HepG2 (cell line): ENCODE data around the gene SNAPC4. TPM values are rescaled to one million over a fixed set of nuclear protein-coding genes. Genes with fewer than 3 reads are reported as not detected.

Source experiments
- ATAC-seq: fragments of 200-7000 bp; cut with Tn5 transposase; 3 replicates; pipeline ENCODE4 v1.9.1; 2020; ENCODE audit warnings: mild to moderate bottlenecking, moderate library complexity
- BruUV-seq: library from RNA; stranded (reverse); fragments of 400-500 nt; replicated peaks from 2 replicates; lab custom pipeline; 2021; lab: Mats Ljungman, UMichigan
- CTCF ChIA-PET: fragments of 300-600 bp; formaldehyde crosslinking; extraction: SDS; loops from one replicate; lab custom pipeline; 2021; ENCODE audit warnings: low total read pairs, inconsistent platforms, low intra/inter-chr PET ratio; lab: Yijun Ruan, JAX
- POLR2A ChIA-PET: fragments of 350-600 bp; sonication (Branson Sonifier 250); formaldehyde crosslinking; loops from one replicate; lab custom pipeline; 2020; ENCODE audit warnings: antibody characterized with exemption, inconsistent platforms; lab: Yijun Ruan, JAX
- DNase-seq: peaks from one replicate; pipeline ENCODE4 v3.0.0-alpha.2; 2015; ENCODE audit warnings: low spot score
- FAIRE-seq: peaks from 3 replicates; lab custom pipeline; 2011; peaks lifted over from hg19 to GRCh38; lab: Jason Lieb, UNC
- H2AFZ ChIP-seq: one replicate; pipeline ENCODE4 v1.6.1; 2011; ENCODE audit warnings: low read length, inconsistent platforms
- H3K27ac ChIP-seq: fragments of 300-600 bp; 3 replicates; pipeline ENCODE4 v1.8.0; 2011; ENCODE audit warnings: mixed run types, mild to moderate bottlenecking, mixed read lengths, low read length, inconsistent platforms; ENCODE audit not compliant: insufficient read depth; ENCODE audit errors: extremely low read length
- H3K27me3 ChIP-seq, 2 experiments: fragments of 200-600 bp in 1 of 2; 2 replicates in 1 of 2; 3 replicates in 1 of 2; pipeline versions ENCODE4 v1.6.0 to v1.8.0; 2011; ENCODE audit warnings: low read length in 2 of 2, mild to moderate bottlenecking in 2 of 2, moderate library complexity in 2 of 2, inconsistent platforms in 1 of 2; ENCODE audit not compliant: insufficient read depth in 2 of 2, control insufficient read depth in 1 of 2
- H3K36me3 ChIP-seq, 2 experiments: fragments of 200-600 bp in 1 of 2; replicated peaks in 1 of 2; 2 replicates in 1 of 2; 3 replicates in 1 of 2; pipeline versions ENCODE4 v1.5.1 to v1.8.0; 2011; ENCODE audit warnings: low read length in 2 of 2, inconsistent platforms in 1 of 2; ENCODE audit not compliant: insufficient read depth in 2 of 2, control insufficient read depth in 1 of 2
- H3K4me1 ChIP-seq: 2 replicates; pipeline ENCODE4 v1.5.1; 2012; ENCODE audit warnings: low read length, inconsistent platforms; ENCODE audit not compliant: insufficient read depth
- H3K4me2 ChIP-seq: 2 replicates; pipeline ENCODE4 v1.6.0; 2011; ENCODE audit warnings: low read depth, low read length, inconsistent platforms
- H3K4me3 ChIP-seq, 3 experiments: fragments of 200-600 bp in 1 of 3; sonication (generic), shearing (Covaris generic) in 1 of 3; replicated peaks in 1 of 3; 2 replicates each; pipeline ENCODE4 v1.5.1; 2011 to 2016; ENCODE audit warnings: low read length in 3 of 3, inconsistent platforms in 2 of 3, low read depth in 2 of 3, mild to moderate bottlenecking in 2 of 3, control low read depth in 1 of 3, mixed read lengths in 1 of 3; ENCODE audit not compliant: insufficient read depth in 1 of 3
- H3K79me2 ChIP-seq: one replicate; pipeline ENCODE4 v1.6.1; 2011; ENCODE audit warnings: low read length, inconsistent platforms; ENCODE audit not compliant: insufficient read depth
- H3K9ac ChIP-seq: 2 replicates; pipeline ENCODE4 v1.6.0; 2011; ENCODE audit warnings: mild to moderate bottlenecking, low read depth, low read length, inconsistent platforms; ENCODE audit not compliant: insufficient read depth
- H3K9me3 ChIP-seq: 2 replicates; pipeline ENCODE4 v1.5.1; 2012; ENCODE audit warnings: mild to moderate bottlenecking, low read length
- H4K20me1 ChIP-seq: 2 replicates; pipeline ENCODE4 v1.6.0; 2011; ENCODE audit warnings: inconsistent platforms, mild to moderate bottlenecking, low read length, moderate library complexity; ENCODE audit not compliant: insufficient read depth
- AGO2 ChIP-seq: fragments of 200-400 bp; formaldehyde crosslinking; optimal IDR thresholded peaks from 2 replicates; pipeline ENCODE3; 2017; ENCODE audit warnings: mild to moderate bottlenecking, low read depth, low read length, moderate library complexity
- CENPT ChIP-seq: sonication (generic); formaldehyde crosslinking; IDR thresholded peaks from 2 replicates; pipeline ENCODE4 v1.8.0; 2022; ENCODE audit warnings: low read depth, mild to moderate bottlenecking, moderate library complexity, missing genetic modification reagents
- EHMT2 ChIP-seq: fragments of 200-600 bp; sonication (generic); IDR thresholded peaks from 2 replicates; pipeline ENCODE4 v1.7.0; 2017; ENCODE audit warnings: antibody characterized with exemption, low read depth, low read length, borderline replicate concordance
- HOXD1 ChIP-seq: sonication (generic); formaldehyde crosslinking; IDR thresholded peaks from 2 replicates; pipeline ENCODE4 v1.5.0; 2020; ENCODE audit warnings: missing genetic modification reagents
- MED13 ChIP-seq: sonication (generic); formaldehyde crosslinking; IDR thresholded peaks from 2 replicates; pipeline ENCODE4 v1.5.0; 2020; ENCODE audit warnings: missing genetic modification reagents
- PCBP2 ChIP-seq: fragments of 200-400 bp; formaldehyde crosslinking; optimal IDR thresholded peaks from 2 replicates; pipeline ENCODE3; 2018; ENCODE audit warnings: low read length, low read depth; ENCODE audit not compliant: poor library complexity, severe bottlenecking
- POGK ChIP-seq: sonication (generic); formaldehyde crosslinking; conservative IDR thresholded peaks from 2 replicates; pipeline ENCODE4 v1.8.0; 2022; ENCODE audit warnings: mild to moderate bottlenecking, moderate library complexity, missing genetic modification reagents
- PRDM10 ChIP-seq: sonication (generic); formaldehyde crosslinking; IDR thresholded peaks from 2 replicates; pipeline ENCODE4 v1.4.0; 2020; ENCODE audit warnings: low read depth, missing genetic modification reagents
- RXRB ChIP-seq: IDR thresholded peaks from 2 replicates; pipeline ENCODE4 v1.6.1; 2016; ENCODE audit warnings: borderline replicate concordance, missing genetic modification reagents, missing compliant biosample characterization
- SNAI1 ChIP-seq: sonication (generic); formaldehyde crosslinking; IDR thresholded peaks from 2 replicates; pipeline ENCODE4 v1.5.0; 2020; ENCODE audit warnings: mild to moderate bottlenecking, missing genetic modification reagents, borderline replicate concordance
- TSC22D2 ChIP-seq: sonication (generic); formaldehyde crosslinking; IDR thresholded peaks from 2 replicates; pipeline ENCODE4 v1.5.1; 2020; ENCODE audit warnings: missing genetic modification reagents, mild to moderate bottlenecking, borderline replicate concordance
- ZHX1 ChIP-seq: sonication (generic); formaldehyde crosslinking; IDR thresholded peaks from 2 replicates; pipeline ENCODE4 v1.8.1; 2022; ENCODE audit warnings: low read depth, mild to moderate bottlenecking, missing genetic modification reagents
- ZNF513 ChIP-seq: sonication (generic); formaldehyde crosslinking; conservative IDR thresholded peaks from 2 replicates; pipeline ENCODE4 v1.5.0; 2020; ENCODE audit warnings: missing genetic modification reagents
- ZNF564 ChIP-seq: sonication (generic); formaldehyde crosslinking; IDR thresholded peaks from 2 replicates; pipeline ENCODE4 v1.8.1; 2023; ENCODE audit warnings: mild to moderate bottlenecking, missing genetic modification reagents
- ZSCAN31 ChIP-seq: sonication (generic); formaldehyde crosslinking; IDR thresholded peaks from 2 replicates; pipeline ENCODE4 v1.5.0; 2020; ENCODE audit warnings: low read depth, mild to moderate bottlenecking, missing genetic modification reagents
- WGBS: methylation state at CpG from one replicate; pipeline ENCODE4 v1.1.6; 2017; ENCODE audit warnings: low lambda C conversion rate; 5-methylcytosine and 5-hydroxymethylcytosine counted together
- in situ Hi-C: cut with HindIII; loops from 2 replicates; pipeline ENCODE4 v1.10.0; 2017; ENCODE audit warnings: low pct_unique_long_range_greater_than_20kb; ENCODE audit not compliant: extremely low pct_ligation_motif_present
- intact Hi-C: fragments of 100-400 bp; cut with micrococcal nuclease; formaldehyde crosslinking; loops from one replicate; pipeline ENCODE4 v1.10.0; 2022; ENCODE audit not compliant: unreplicated experiment
- polyA plus RNA-seq, 8 experiments: library from polyadenylated mRNA; depleted of rRNA in 3 of 8; stranded (reverse) in 7 of 8; unstranded in 1 of 8; fragments of >200 nt; fragmentation: Illumina TruSeq in 4 of 8; extraction: Trizol in 4 of 8; gene quantifications; 2 replicates each; pipeline versions ENCODE4 v1.2.1 to v1.2.3, GENCODE V29; 2011 to 2016; ENCODE audit warnings: low read depth in 4 of 8, missing spikeins in 1 of 8, mixed read lengths in 1 of 8; ENCODE audit not compliant: insufficient read depth in 1 of 8
- total RNA-seq, 5 experiments: library from RNA; depleted of rRNA; stranded (reverse); fragments of >200 nt; fragmentation: Illumina TruSeq; extraction: Trizol; gene quantifications; 2 replicates each; pipeline ENCODE4 v1.2.3, GENCODE V29; 2016; ENCODE audit warnings: low read depth in 1 of 5

The SNAPC4 gene
- total and polyA plus RNA-seq, 2 of the 13 experiments (the other 11 are each of a cell fraction or from before 2014, with no cell fraction given): 2.0 to 6.0 TPM

GRCh38 chr9:136419092-136419420 lies 19.1 kb upstream of the SNAPC4 start:
- POLR2A ChIA-PET: no interaction called here
- 95% methylated on average over 8 of the region's 12 CpGs for WGBS
- H3K9me3 ChIP-seq: no peaks in the 10 kb centered on the region
- TF ChIP-seq TSC22D2 (CRISPR knock-in tag) (no peak), POGK (CRISPR knock-in tag) (no peak), PRDM10 (CRISPR knock-in tag) (no peak), RXRB (CRISPR knock-in tag) (no peak), PCBP2 (no peak), ZNF513 (CRISPR knock-in tag) (no peak), ZNF564 (CRISPR knock-in tag) (no peak), ZSCAN31 (CRISPR knock-in tag) (no peak), ZHX1 (no peak), MED13 (no peak), EHMT2 (no peak), SNAI1 (CRISPR knock-in tag) (no peak), CENPT (CRISPR knock-in tag) (no peak), AGO2 (no peak), HOXD1 (CRISPR knock-in tag) (no peak)

More at GRCh38 chr9:136419092-136419420, 19.1 kb upstream of the SNAPC4 start:
- no peak overlapping the region for H3K9ac ChIP-seq
- H3K4me1 ChIP-seq: no peaks in the 10 kb centered on the region
- BruUV-seq: no TSS peak
- no peak overlapping the region for H2AFZ ChIP-seq
- FAIRE-seq: no peak
- in situ Hi-C loops (no loop called here), intact Hi-C loops (no loop called here)
- peaks cover 43 to 79% of the 10 kb centered on the region in 2 experiments for H3K36me3 ChIP-seq
- no peak for DNase-seq
- H3K79me2 ChIP-seq: peaks cover under 1% of the 10 kb centered on the region
- no peak overlapping the region for H3K27ac ChIP-seq
- ATAC-seq: no peak
- no peaks in the 10 kb centered on the region for H4K20me1 ChIP-seq
- CTCF ChIA-PET: no interaction called here
- no peak overlapping the region for H3K4me2 ChIP-seq
- H3K4me3 ChIP-seq: no peak overlapping the region
- no peaks in the 10 kb centered on the region for H3K27me3 ChIP-seq
